ENCODE measurements around the gene MYH1.

DNA sequence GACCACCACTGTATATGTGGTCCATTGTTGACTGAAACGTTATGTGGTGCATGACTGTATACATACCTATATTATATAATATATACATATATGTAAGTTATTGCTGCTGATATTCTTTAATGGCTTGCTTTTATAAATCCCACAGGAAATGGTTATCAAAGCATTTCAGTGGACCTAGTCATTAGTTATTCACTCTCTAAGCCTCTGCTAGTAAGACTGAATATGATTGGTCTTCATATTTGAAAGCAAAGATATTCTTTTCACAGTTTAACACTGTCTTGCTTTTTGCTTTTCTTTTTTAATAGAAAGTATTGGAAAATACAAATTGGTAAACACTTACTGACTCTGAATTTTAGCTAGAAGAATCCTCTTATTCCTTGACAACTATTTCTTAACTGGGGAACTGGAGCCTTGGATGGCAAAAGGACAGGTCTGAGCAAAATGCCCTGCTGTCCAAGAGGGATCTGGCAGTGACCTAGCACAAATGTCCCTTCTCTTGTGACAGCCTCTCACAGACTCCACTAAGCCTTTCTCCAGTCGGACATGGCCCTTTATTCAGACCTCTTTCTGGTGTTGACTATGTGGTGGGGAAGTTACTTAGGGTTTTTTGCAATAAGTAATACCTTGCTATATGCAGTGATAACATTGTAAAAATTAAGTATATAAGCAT, 45.8 kb upstream of the MYH1 start:
- TF ChIP-seq, protein P1, sequence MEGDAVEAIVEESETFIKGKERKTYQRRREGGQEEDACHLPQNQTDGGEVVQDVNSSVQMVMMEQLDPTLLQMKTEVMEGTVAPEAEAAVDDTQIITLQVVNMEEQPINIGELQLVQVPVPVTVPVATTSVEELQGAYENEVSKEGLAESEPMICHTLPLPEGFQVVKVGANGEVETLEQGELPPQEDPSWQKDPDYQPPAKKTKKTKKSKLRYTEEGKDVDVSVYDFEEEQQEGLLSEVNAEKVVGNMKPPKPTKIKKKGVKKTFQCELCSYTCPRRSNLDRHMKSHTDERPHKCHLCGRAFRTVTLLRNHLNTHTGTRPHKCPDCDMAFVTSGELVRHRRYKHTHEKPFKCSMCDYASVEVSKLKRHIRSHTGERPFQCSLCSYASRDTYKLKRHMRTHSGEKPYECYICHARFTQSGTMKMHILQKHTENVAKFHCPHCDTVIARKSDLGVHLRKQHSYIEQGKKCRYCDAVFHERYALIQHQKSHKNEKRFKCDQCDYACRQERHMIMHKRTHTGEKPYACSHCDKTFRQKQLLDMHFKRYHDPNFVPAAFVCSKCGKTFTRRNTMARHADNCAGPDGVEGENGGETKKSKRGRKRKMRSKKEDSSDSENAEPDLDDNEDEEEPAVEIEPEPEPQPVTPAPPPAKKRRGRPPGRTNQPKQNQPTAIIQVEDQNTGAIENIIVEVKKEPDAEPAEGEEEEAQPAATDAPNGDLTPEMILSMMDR (IDR thresholded peaks at IDR 0.05; ENCODE audit: insufficient read depth, low read length, poor library complexity, severe bottlenecking) = no peak
- TF ChIP-seq EZH2phosphoT487 (conservative IDR thresholded peaks at IDR 0.05; ENCODE audit: low read length) = no peak
